HEK293 (cell line): ENCODE measurements around the gene ATRNL1.

ENCODE experiments used
- CTCF ChIA-PET: fragments of 350-600 bp; formaldehyde crosslinking; extraction: SDS; loops from one replicate; lab custom pipeline; 2021; ENCODE audit warnings: antibody characterized with exemption; lab: Yijun Ruan, JAX
- POLR2A ChIA-PET: fragments of 300-600 bp; formaldehyde crosslinking; extraction: SDS; loops from one replicate; lab custom pipeline; 2020; ENCODE audit warnings: antibody characterized with exemption, inconsistent platforms; lab: Yijun Ruan, JAX
- H3K27ac ChIP-seq: fragments of 200-500 bp; sonication (Bioruptor generic); 2 replicates; pipeline ENCODE4 v1.5.1; 2014; ENCODE audit warnings: low read depth, low read length, control low read depth, inconsistent platforms; ENCODE audit errors: extremely low read depth
- H3K36me3 ChIP-seq, 2 experiments: fragments of 200-500 bp in 1 of 2; sonication (Bioruptor generic) in 1 of 2; 1 replicate in 1 of 2; 2 replicates in 1 of 2; pipeline ENCODE4 v1.5.1; 2014 to 2017; ENCODE audit warnings: inconsistent platforms in 2 of 2, low read length in 2 of 2; ENCODE audit not compliant: control insufficient read depth in 2 of 2, insufficient read depth in 1 of 2
- H3K4me1 ChIP-seq: fragments of 200-500 bp; sonication (Bioruptor generic); 2 replicates; pipeline ENCODE4 v1.5.1; 2014; ENCODE audit warnings: mild to moderate bottlenecking, low read length, inconsistent platforms; ENCODE audit not compliant: control insufficient read depth, insufficient read depth
- H3K4me3 ChIP-seq: 2 replicates; pipeline ENCODE4 v1.5.1; 2011; ENCODE audit warnings: low read depth, mild to moderate bottlenecking, control low read depth, low read length, moderate library complexity
- H3K9me3 ChIP-seq: fragments of 200-500 bp; sonication (Bioruptor generic); 2 replicates; pipeline ENCODE4 v1.5.1; 2014; ENCODE audit warnings: low read depth, low read length, inconsistent platforms; ENCODE audit not compliant: control insufficient read depth, insufficient read depth
- BCL11B ChIP-seq: fragments of 450-650 bp; formaldehyde crosslinking; IDR thresholded peaks from 2 replicates; pipeline ENCODE4 v1.5.1; 2016; ENCODE audit warnings: low read depth, missing biosample characterization, missing genetic modification characterization
- GLI2 ChIP-seq: fragments of 450-650 bp; formaldehyde crosslinking; IDR thresholded peaks from 2 replicates; pipeline ENCODE4; 2017; ENCODE audit warnings: missing biosample characterization, missing genetic modification characterization, low read depth, borderline replicate concordance
- HOXA7 ChIP-seq: sonication (generic); formaldehyde crosslinking; IDR thresholded peaks from 2 replicates; pipeline ENCODE4 v1.8.1; 2022; ENCODE audit warnings: missing genetic modification reagents, borderline replicate concordance
- KLF16 ChIP-seq: fragments of 450-650 bp; formaldehyde crosslinking; IDR thresholded peaks from 2 replicates; pipeline ENCODE4 v1.5.1; 2017; ENCODE audit warnings: missing biosample characterization, missing genetic modification characterization
- SP2 ChIP-seq: fragments of 450-650 bp; formaldehyde crosslinking; IDR thresholded peaks from 2 replicates; pipeline ENCODE4 v1.5.1; 2016; ENCODE audit warnings: missing biosample characterization, missing genetic modification characterization
- SP7 ChIP-seq: fragments of 450-650 bp; formaldehyde crosslinking; IDR thresholded peaks from 2 replicates; pipeline ENCODE4 v1.5.1; 2016; ENCODE audit warnings: missing biosample characterization, missing genetic modification characterization
- WT1 ChIP-seq: fragments of 450-650 bp; formaldehyde crosslinking; IDR thresholded peaks from 2 replicates; pipeline ENCODE4 v1.5.1; 2016; ENCODE audit warnings: missing biosample characterization, missing genetic modification characterization
- ZBTB20 ChIP-seq: fragments of 450-650 bp; formaldehyde crosslinking; IDR thresholded peaks from 2 replicates; pipeline ENCODE4 v1.5.1; 2016; ENCODE audit warnings: missing biosample characterization, missing genetic modification characterization
- ZFP3 ChIP-seq: fragments of 450-650 bp; formaldehyde crosslinking; IDR thresholded peaks from 2 replicates; pipeline ENCODE4 v1.5.1; 2016; ENCODE audit warnings: low read depth, missing biosample characterization, missing genetic modification characterization
- ZFP37 ChIP-seq: fragments of 450-650 bp; formaldehyde crosslinking; IDR thresholded peaks from 2 replicates; pipeline ENCODE4 v1.5.1; 2016; ENCODE audit warnings: missing biosample characterization, missing genetic modification characterization
- ZNF2 ChIP-seq: fragments of 450-650 bp; formaldehyde crosslinking; IDR thresholded peaks from 2 replicates; pipeline ENCODE4 v1.5.1; 2016; ENCODE audit warnings: missing biosample characterization, missing genetic modification characterization
- ZNF202 ChIP-seq: fragments of 450-650 bp; formaldehyde crosslinking; IDR thresholded peaks from 2 replicates; pipeline ENCODE4 v1.5.1; 2016; ENCODE audit warnings: missing biosample characterization, missing genetic modification characterization, borderline replicate concordance
- ZNF214 ChIP-seq: fragments of 450-650 bp; formaldehyde crosslinking; IDR thresholded peaks from 2 replicates; pipeline ENCODE4 v1.5.1; 2017; ENCODE audit warnings: missing biosample characterization, mild to moderate bottlenecking, missing genetic modification characterization, borderline replicate concordance
- ZNF24 ChIP-seq: fragments of 450-650 bp; formaldehyde crosslinking; IDR thresholded peaks from 2 replicates; pipeline ENCODE4 v1.5.1; 2016; ENCODE audit warnings: missing biosample characterization, missing genetic modification characterization
- ZNF341 ChIP-seq: fragments of 450-650 bp; formaldehyde crosslinking; IDR thresholded peaks from 2 replicates; pipeline ENCODE4; 2016; ENCODE audit warnings: low read depth, missing biosample characterization, missing genetic modification characterization
- ZNF354C ChIP-seq: fragments of 450-650 bp; formaldehyde crosslinking; IDR thresholded peaks from 2 replicates; pipeline ENCODE4 v1.5.1; 2016; ENCODE audit warnings: missing biosample characterization, missing genetic modification characterization, low read depth, borderline replicate concordance
- ZNF423 ChIP-seq: fragments of 450-650 bp; formaldehyde crosslinking; IDR thresholded peaks from 2 replicates; pipeline ENCODE4 v1.5.1; 2016; ENCODE audit warnings: missing biosample characterization, missing genetic modification characterization
- ZNF473 ChIP-seq: fragments of 450-650 bp; formaldehyde crosslinking; IDR thresholded peaks from 2 replicates; pipeline ENCODE4 v1.5.1; 2017; ENCODE audit warnings: missing biosample characterization, missing genetic modification characterization
- ZNF48 ChIP-seq: fragments of 450-650 bp; formaldehyde crosslinking; IDR thresholded peaks from 2 replicates; pipeline ENCODE4 v1.5.1; 2016; ENCODE audit warnings: missing biosample characterization, missing genetic modification characterization
- ZNF488 ChIP-seq: fragments of 450-650 bp; formaldehyde crosslinking; IDR thresholded peaks from 2 replicates; pipeline ENCODE4 v1.5.1; 2016; ENCODE audit warnings: missing biosample characterization, missing genetic modification characterization
- ZNF558 ChIP-seq: fragments of 450-650 bp; formaldehyde crosslinking; IDR thresholded peaks from 2 replicates; pipeline ENCODE4 v1.5.1; 2016; ENCODE audit warnings: missing biosample characterization, missing genetic modification characterization
- ZNF571 ChIP-seq: fragments of 450-650 bp; formaldehyde crosslinking; IDR thresholded peaks from 2 replicates; pipeline ENCODE4 v1.5.0; 2017; ENCODE audit warnings: missing biosample characterization, missing genetic modification characterization
- ZNF670 ChIP-seq: fragments of 450-650 bp; formaldehyde crosslinking; IDR thresholded peaks from 2 replicates; pipeline ENCODE4 v1.5.1; 2016; ENCODE audit warnings: missing biosample characterization, missing genetic modification characterization, low read depth
- ZNF677 ChIP-seq: fragments of 450-650 bp; IDR thresholded peaks from 2 replicates; pipeline ENCODE4 v1.5.0; 2018; ENCODE audit warnings: missing biosample characterization, mild to moderate bottlenecking, missing genetic modification characterization, moderate library complexity
- ZNF707 ChIP-seq: fragments of 450-650 bp; formaldehyde crosslinking; IDR thresholded peaks from 2 replicates; pipeline ENCODE4 v1.5.1; 2016; ENCODE audit warnings: missing biosample characterization, missing genetic modification characterization
- ZSCAN23 ChIP-seq: fragments of 450-650 bp; formaldehyde crosslinking; IDR thresholded peaks from 2 replicates; pipeline ENCODE4 v1.5.1; 2016; ENCODE audit warnings: missing biosample characterization, missing genetic modification characterization
- TF ChIP-seq, protein P1 (sequence below): fragments of 450-650 bp; formaldehyde crosslinking; IDR thresholded peaks from 2 replicates; pipeline ENCODE4 v1.5.1; 2017; ENCODE audit warnings: missing biosample characterization, missing genetic modification characterization
- TF ChIP-seq, protein P2 (sequence below): fragments of 450-650 bp; formaldehyde crosslinking; IDR thresholded peaks from 2 replicates; pipeline ENCODE4 v1.5.1; 2016; ENCODE audit warnings: missing biosample characterization, missing genetic modification characterization

The ATRNL1 gene

GRCh38 chr10:115802911-115803310 is 709.7 kb downstream of the ATRNL1 start:
- no peak overlapping the region for H3K27ac ChIP-seq
- no peak overlapping the region for H3K4me3 ChIP-seq
- CTCF ChIA-PET, result no interaction called here
- no peaks in the 10 kb centered on the region for H3K4me1 ChIP-seq
- H3K36me3 ChIP-seq, result no peaks in the 10 kb centered on the region
- TF ChIP-seq ZNF423 (no peak), KLF16 (no peak), ZNF341 (tag by site-specific recombination) (no peak), ZBTB20 (tag by site-specific recombination) (no peak), ZFP3 (tag by site-specific recombination) (no peak), SP2 (tag by site-specific recombination) (no peak), ZNF202 (no peak), ZNF354C (tag by site-specific recombination) (no peak), ZNF48 (tag by site-specific recombination) (no peak), WT1 (tag by site-specific recombination) (no peak), HOXA7 (CRISPR knock-in tag) (no peak), BCL11B (no peak), ZNF488 (tag by site-specific recombination) (no peak), GLI2 (tag by site-specific recombination) (no peak)
- TF ChIP-seq, protein P1, sequence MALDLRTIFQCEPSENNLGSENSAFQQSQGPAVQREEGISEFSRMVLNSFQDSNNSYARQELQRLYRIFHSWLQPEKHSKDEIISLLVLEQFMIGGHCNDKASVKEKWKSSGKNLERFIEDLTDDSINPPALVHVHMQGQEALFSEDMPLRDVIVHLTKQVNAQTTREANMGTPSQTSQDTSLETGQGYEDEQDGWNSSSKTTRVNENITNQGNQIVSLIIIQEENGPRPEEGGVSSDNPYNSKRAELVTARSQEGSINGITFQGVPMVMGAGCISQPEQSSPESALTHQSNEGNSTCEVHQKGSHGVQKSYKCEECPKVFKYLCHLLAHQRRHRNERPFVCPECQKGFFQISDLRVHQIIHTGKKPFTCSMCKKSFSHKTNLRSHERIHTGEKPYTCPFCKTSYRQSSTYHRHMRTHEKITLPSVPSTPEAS (tag by site-specific recombination), result no peak
- TF ChIP-seq, protein P2, sequence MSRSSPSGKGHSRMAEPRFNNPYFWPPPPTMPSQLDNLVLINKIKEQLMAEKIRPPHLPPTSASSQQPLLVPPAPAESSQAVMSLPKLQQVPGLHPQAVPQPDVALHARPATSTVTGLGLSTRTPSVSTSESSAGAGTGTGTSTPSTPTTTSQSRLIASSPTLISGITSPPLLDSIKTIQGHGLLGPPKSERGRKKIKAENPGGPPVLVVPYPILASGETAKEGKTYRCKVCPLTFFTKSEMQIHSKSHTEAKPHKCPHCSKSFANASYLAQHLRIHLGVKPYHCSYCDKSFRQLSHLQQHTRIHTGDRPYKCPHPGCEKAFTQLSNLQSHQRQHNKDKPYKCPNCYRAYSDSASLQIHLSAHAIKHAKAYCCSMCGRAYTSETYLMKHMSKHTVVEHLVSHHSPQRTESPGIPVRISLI (tag by site-specific recombination), result no peak
- TF ChIP-seq, all 188 proteins: peak for 0
- POLR2A ChIA-PET, result no interaction called here
- H3K9me3 ChIP-seq, result no peaks in the 10 kb centered on the region

GRCh38 chr10:115814542-115814941 is 721.4 kb downstream of the ATRNL1 start:
- H3K4me3 ChIP-seq, result no peak overlapping the region
- no peaks in the 10 kb centered on the region for H3K36me3 ChIP-seq
- ChIA-PET CTCF (no interaction called here), POLR2A (no interaction called here)
- H3K4me1 ChIP-seq, result no peaks in the 10 kb centered on the region
- no peaks in the 10 kb centered on the region for H3K9me3 ChIP-seq
- TF ChIP-seq ZNF214 (tag by site-specific recombination) (no peak), ZNF2 (no peak), ZFP3 (tag by site-specific recombination) (no peak), ZNF558 (tag by site-specific recombination) (no peak), ZNF571 (no peak), ZSCAN23 (no peak), ZNF677 (tag by site-specific recombination) (no peak), ZFP37 (tag by site-specific recombination) (no peak), ZNF670 (tag by site-specific recombination) (no peak), SP7 (no peak), ZNF473 (tag by site-specific recombination) (no peak), ZNF707 (no peak), ZNF24 (tag by site-specific recombination) (no peak)
- H3K27ac ChIP-seq, result no peak overlapping the region
